Endodermal cell (in vitro differentiated cells): ENCODE measurements around the gene KCNJ2. TPM values are rescaled to one million over a fixed set of nuclear protein-coding genes. Genes with fewer than 3 reads are reported as not detected.

Experiments used
- DNase-seq: peaks from one replicate; pipeline ENCODE4 v3.0.0-alpha.2; 2017
- H3K27ac ChIP-seq: 2 replicates; pipeline ENCODE4 v1.5.1; 2013; ENCODE audit warnings: mild to moderate bottlenecking, low read depth, low read length, moderate library complexity
- H3K27me3 ChIP-seq: 2 replicates; pipeline ENCODE4 v1.6.1; 2013; ENCODE audit warnings: mild to moderate bottlenecking, low read length, moderate library complexity; ENCODE audit not compliant: insufficient read depth, control insufficient read depth, poor library complexity, severe bottlenecking
- H3K36me3 ChIP-seq: 2 replicates; pipeline ENCODE4 v1.7.0; 2013; ENCODE audit warnings: mild to moderate bottlenecking, low read length, moderate library complexity; ENCODE audit not compliant: control insufficient read depth, insufficient read depth
- H3K4me1 ChIP-seq: one replicate; pipeline ENCODE4 v1.7.0; 2013; ENCODE audit warnings: low read length; ENCODE audit not compliant: control insufficient read depth, insufficient read depth
- H3K4me3 ChIP-seq: 2 replicates; pipeline ENCODE4 v1.5.1; 2013; ENCODE audit warnings: mild to moderate bottlenecking, low read length, moderate library complexity
- H3K9ac ChIP-seq: 2 replicates; pipeline ENCODE4 v1.6.1; 2013; ENCODE audit warnings: mild to moderate bottlenecking, low read length, moderate library complexity; ENCODE audit not compliant: poor library complexity, severe bottlenecking; ENCODE audit errors: extremely low read depth
- H3K9me3 ChIP-seq: 2 replicates; pipeline ENCODE4 v1.6.1; 2013; ENCODE audit warnings: mild to moderate bottlenecking, low read length, moderate library complexity; ENCODE audit not compliant: control insufficient read depth
- H3K27ac Mint-ChIP-seq: 2 replicates; pipeline ENCODE4 v1.8.0; 2020; ENCODE audit warnings: mixed read lengths
- H3K27me3 Mint-ChIP-seq: 2 replicates; pipeline ENCODE4 v1.8.0; 2021; ENCODE audit warnings: mild to moderate bottlenecking, mixed read lengths; ENCODE audit not compliant: insufficient read depth
- H3K36me3 Mint-ChIP-seq: 2 replicates; pipeline ENCODE4 v1.8.0; 2020; ENCODE audit warnings: low read depth, mixed read lengths
- H3K4me1 Mint-ChIP-seq: 2 replicates; pipeline ENCODE4 v1.8.0; 2020; ENCODE audit warnings: mixed read lengths
- H3K4me3 Mint-ChIP-seq: 2 replicates; pipeline ENCODE4 v1.8.0; 2020; ENCODE audit warnings: mild to moderate bottlenecking, moderate library complexity, mixed read lengths
- H3K9me3 Mint-ChIP-seq: 2 replicates; pipeline ENCODE4 v1.8.0; 2020; ENCODE audit warnings: mild to moderate bottlenecking, mixed read lengths
- WGBS, 2 experiments: methylation state at CpG; one replicate each; pipeline versions ENCODE4 v1.1.5 to v1.1.7; 2013; ENCODE audit warnings: missing lambda C conversion rate in 2 of 2, mixed read lengths in 1 of 2; ENCODE audit not compliant: insufficient coverage in 1 of 2, insufficient read length in 1 of 2; 5-methylcytosine and 5-hydroxymethylcytosine counted together
- total RNA-seq, 2 donors: library from RNA; stranded (reverse); fragmentation: NEBNext Ultra II Directional in 1 of 2; extraction: Animal tissue kit (Norgen Biotek cat#: 25700) in 1 of 2; gene quantifications; 2 replicates in 1 of 2; 3 replicates in 1 of 2; pipeline ENCODE4 v1.2.1, GENCODE V29; 2021
- TF ChIP-seq, protein P1 (sequence below): fragments of 200-600 bp; sonication (generic); conservative IDR thresholded peaks from 2 replicates; pipeline ENCODE4 v1.5.0; 2021; ENCODE audit warnings: antibody characterized with exemption, mild to moderate bottlenecking

KCNJ2 gene
- total RNA-seq, 2 donors from 2014 or later: 0.35 to 1.3 TPM

DNA sequence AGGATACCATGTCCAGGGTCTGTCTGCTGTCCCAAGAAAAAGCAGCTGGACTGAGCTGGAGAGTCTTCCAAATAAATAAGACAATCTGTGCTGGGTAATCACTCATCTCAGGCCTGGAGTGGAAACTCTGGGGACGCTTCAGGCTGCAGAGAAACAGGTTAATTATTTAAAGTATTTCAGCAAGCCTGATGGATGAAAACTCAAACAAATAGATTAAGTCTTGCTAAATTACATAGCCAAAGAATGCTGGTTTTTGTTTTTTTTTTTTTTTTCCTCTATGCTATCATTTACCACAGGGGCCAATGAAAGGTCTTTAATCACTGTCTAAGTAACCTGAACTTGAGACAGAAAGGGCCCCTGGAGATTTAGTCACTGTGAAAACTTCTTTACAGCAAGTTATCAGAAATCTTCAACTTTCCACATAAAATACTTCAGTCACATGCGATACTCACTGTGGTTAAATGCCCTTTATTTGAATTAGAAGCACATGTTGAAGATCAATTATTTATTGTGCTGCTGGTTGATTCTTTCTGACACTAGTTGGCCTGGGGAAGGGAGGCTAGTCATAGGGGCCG is 31.0 kb upstream of the KCNJ2 start:
- H3K4me1 ChIP-seq: peaks cover 3% of the 10 kb centered on the region
- H3K4me3 Mint-ChIP-seq: no peak overlapping the region
- no peak overlapping the region for H3K4me3 ChIP-seq
- H3K27ac Mint-ChIP-seq: peak overlapping the region; percentile 22
- H3K9ac ChIP-seq: no peak overlapping the region
- no peaks in the 10 kb centered on the region for H3K9me3 ChIP-seq
- H3K27me3 ChIP-seq: peaks cover 35% of the 10 kb centered on the region
- H3K27me3 Mint-ChIP-seq: peaks cover 10% of the 10 kb centered on the region
- DNase-seq: no peak
- TF ChIP-seq, protein P1, sequence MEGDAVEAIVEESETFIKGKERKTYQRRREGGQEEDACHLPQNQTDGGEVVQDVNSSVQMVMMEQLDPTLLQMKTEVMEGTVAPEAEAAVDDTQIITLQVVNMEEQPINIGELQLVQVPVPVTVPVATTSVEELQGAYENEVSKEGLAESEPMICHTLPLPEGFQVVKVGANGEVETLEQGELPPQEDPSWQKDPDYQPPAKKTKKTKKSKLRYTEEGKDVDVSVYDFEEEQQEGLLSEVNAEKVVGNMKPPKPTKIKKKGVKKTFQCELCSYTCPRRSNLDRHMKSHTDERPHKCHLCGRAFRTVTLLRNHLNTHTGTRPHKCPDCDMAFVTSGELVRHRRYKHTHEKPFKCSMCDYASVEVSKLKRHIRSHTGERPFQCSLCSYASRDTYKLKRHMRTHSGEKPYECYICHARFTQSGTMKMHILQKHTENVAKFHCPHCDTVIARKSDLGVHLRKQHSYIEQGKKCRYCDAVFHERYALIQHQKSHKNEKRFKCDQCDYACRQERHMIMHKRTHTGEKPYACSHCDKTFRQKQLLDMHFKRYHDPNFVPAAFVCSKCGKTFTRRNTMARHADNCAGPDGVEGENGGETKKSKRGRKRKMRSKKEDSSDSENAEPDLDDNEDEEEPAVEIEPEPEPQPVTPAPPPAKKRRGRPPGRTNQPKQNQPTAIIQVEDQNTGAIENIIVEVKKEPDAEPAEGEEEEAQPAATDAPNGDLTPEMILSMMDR: no peak
- H3K36me3 ChIP-seq: no peaks in the 10 kb centered on the region
- H3K36me3 Mint-ChIP-seq: no peaks in the 10 kb centered on the region
- H3K4me1 Mint-ChIP-seq: peaks cover 22% of the 10 kb centered on the region
- WGBS, 2 experiments: 87 to 88% methylated on average over 1 to 3 of the region's 3 CpGs
- H3K27ac ChIP-seq: no peak overlapping the region
- no peaks in the 10 kb centered on the region for H3K9me3 Mint-ChIP-seq

DNA sequence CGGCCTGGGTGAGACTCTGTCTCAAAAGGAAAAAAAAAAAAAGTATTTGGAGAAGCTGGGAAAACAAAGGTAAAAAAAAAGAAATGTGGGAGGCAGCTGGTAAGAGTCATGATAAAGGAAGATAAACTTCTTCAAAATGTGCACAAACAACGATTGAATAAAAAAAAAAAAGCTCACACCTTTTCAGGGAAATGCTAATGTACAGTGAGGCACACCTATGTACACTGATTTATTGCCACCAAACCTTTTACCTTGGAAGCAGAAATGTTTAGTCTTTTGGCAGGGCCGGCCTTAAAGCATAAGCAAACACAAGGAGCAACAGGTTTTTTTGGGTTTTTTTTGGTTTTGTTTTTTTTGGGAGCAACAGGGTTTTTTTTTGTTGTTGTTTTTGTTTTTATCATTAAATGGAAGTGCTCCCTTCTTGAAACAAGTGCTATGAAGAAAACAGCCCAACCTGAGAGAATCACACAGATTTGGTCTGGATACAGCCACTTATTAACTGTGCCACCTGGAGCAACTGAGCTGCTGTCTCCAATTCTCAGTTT is 29.8 kb upstream of the KCNJ2 start:
- WGBS, 2 experiments: 93 to 94% methylated on average over 2 to 3 of the region's 3 CpGs
- DNase-seq: no peak
- Mint-ChIP-seq H3K27ac (no peak overlapping the region), H3K4me3 (no peak overlapping the region), H3K4me1 (peaks cover 21% of the 10 kb centered on the region), H3K36me3 (no peaks in the 10 kb centered on the region), H3K27me3 (peaks cover 5% of the 10 kb centered on the region), H3K9me3 (no peaks in the 10 kb centered on the region)
- Histone ChIP-seq H3K4me3 (no peak overlapping the region), H3K4me1 (peaks cover 3% of the 10 kb centered on the region), H3K36me3 (no peaks in the 10 kb centered on the region), H3K9me3 (no peaks in the 10 kb centered on the region), H3K27me3 (peaks cover 26% of the 10 kb centered on the region), H3K9ac (no peak overlapping the region), H3K27ac (no peak overlapping the region)
- TF ChIP-seq, protein P1: no peak

DNA sequence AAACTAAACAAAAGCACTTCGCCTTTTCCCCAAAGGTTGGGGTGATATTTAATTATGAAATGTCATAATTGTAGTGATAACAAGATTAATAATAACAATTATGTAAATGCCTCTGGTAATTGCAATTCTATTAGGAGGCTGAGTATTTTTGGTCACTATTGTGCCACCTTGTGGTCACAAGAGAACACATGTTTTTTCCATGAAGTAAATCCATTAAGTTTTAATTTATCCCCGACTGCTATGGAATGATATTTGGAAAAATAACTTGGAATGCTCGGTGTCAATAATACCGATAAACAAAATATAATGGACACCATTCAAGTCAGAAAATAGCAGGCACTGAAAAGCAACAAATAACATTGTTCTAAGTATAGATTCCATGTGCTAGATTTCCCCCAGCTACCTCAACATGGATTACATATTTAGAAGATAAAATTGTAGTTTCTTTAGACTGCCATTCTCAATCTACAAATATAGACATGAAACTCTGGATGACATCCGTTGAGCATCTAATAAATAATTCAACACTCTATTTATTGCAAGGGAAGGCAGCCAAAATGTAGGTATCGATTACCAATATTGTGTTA is 25.0 kb upstream of the KCNJ2 start:
- H3K4me1 ChIP-seq: no peaks in the 10 kb centered on the region
- no peak overlapping the region for H3K27ac ChIP-seq
- no peaks in the 10 kb centered on the region for H3K9me3 ChIP-seq
- no peak overlapping the region for H3K27ac Mint-ChIP-seq
- H3K9ac ChIP-seq: no peak overlapping the region
- TF ChIP-seq, protein P1: peak; percentile 88
- H3K36me3 Mint-ChIP-seq: no peaks in the 10 kb centered on the region
- no peaks in the 10 kb centered on the region for H3K4me1 Mint-ChIP-seq
- 58% methylated on average over 4 of the region's 6 CpGs; no CpG with 5 or more reads in 1 of the 2 experiments for WGBS, 2 experiments
- no peak overlapping the region for H3K4me3 Mint-ChIP-seq
- no peak for DNase-seq
- peaks cover 2% of the 10 kb centered on the region for H3K27me3 Mint-ChIP-seq
- no peak overlapping the region for H3K4me3 ChIP-seq
- no peaks in the 10 kb centered on the region for H3K36me3 ChIP-seq
- H3K9me3 Mint-ChIP-seq: no peaks in the 10 kb centered on the region
- H3K27me3 ChIP-seq: peaks cover 9% of the 10 kb centered on the region
